ENCODE measurements around the gene OR6V1.

Gene OR6V1

GRCh38 chr7:143046426-143046851 lies 5.7 kb upstream of the OR6V1 start:
- DNase-seq (ENCODE audit: low spot score): no peak
- in situ Hi-C loops (cut with MboI; ENCODE audit: low pct_unique_long_range_greater_than_20kb, low sequenced_read_pairs, unreplicated experiment): no loop called here
- TF ChIP-seq CTCF (IDR thresholded peaks at IDR 0.05; ENCODE audit: extremely low read depth, insufficient read depth, missing control alignments): no peak

GRCh38 chr7:143047326-143047725 lies 4.8 kb upstream of the OR6V1 start:
- in situ Hi-C loops (cut with MboI; ENCODE audit: low pct_unique_long_range_greater_than_20kb, low sequenced_read_pairs, unreplicated experiment): no loop called here
- no peak for DNase-seq (ENCODE audit: low spot score)
- TF ChIP-seq CTCF (IDR thresholded peaks at IDR 0.05; ENCODE audit: extremely low read depth, insufficient read depth, missing control alignments): no peak

- no peak for DNase-seq (ENCODE audit: low spot score)
- in situ Hi-C loops (cut with MboI; ENCODE audit: low pct_unique_long_range_greater_than_20kb, low sequenced_read_pairs, unreplicated experiment): no loop called here
- TF ChIP-seq CTCF (IDR thresholded peaks at IDR 0.05; ENCODE audit: extremely low read depth, insufficient read depth, missing control alignments): no peak
These were observed 3.3 kb upstream of the OR6V1 start for GRCh38 chr7:143048827-143049226.

GRCh38 chr7:143049362-143049761 lies 2.8 kb upstream of the OR6V1 start:
- in situ Hi-C loops (cut with MboI; ENCODE audit: low pct_unique_long_range_greater_than_20kb, low sequenced_read_pairs, unreplicated experiment): no loop called here
- TF ChIP-seq CTCF (IDR thresholded peaks at IDR 0.05; ENCODE audit: extremely low read depth, insufficient read depth, missing control alignments): no peak
- DNase-seq (ENCODE audit: low spot score): no peak

- in situ Hi-C loops (cut with MboI; ENCODE audit: low pct_unique_long_range_greater_than_20kb, low sequenced_read_pairs, unreplicated experiment): no loop called here
- DNase-seq (ENCODE audit: low spot score): no peak
- no peak for TF ChIP-seq CTCF (IDR thresholded peaks at IDR 0.05; ENCODE audit: extremely low read depth, insufficient read depth, missing control alignments)
These were observed 1.2 kb upstream of the OR6V1 start for GRCh38 chr7:143050931-143051330.

- no peak for DNase-seq (ENCODE audit: low spot score)
- TF ChIP-seq CTCF (IDR thresholded peaks at IDR 0.05; ENCODE audit: extremely low read depth, insufficient read depth, missing control alignments): no peak
These were observed 2.5 kb downstream of the OR6V1 start for GRCh38 chr7:143054621-143055020.

GRCh38 chr7:143055754-143056153 lies 3.6 kb downstream of the OR6V1 start:
- TF ChIP-seq CTCF (IDR thresholded peaks at IDR 0.05; ENCODE audit: extremely low read depth, insufficient read depth, missing control alignments): no peak
- no peak for DNase-seq (ENCODE audit: low spot score)
- in situ Hi-C loops (cut with MboI; ENCODE audit: low pct_unique_long_range_greater_than_20kb, low sequenced_read_pairs, unreplicated experiment): no loop called here

More at GRCh38 chr7:143054621-143055020, 2.5 kb downstream of the OR6V1 start:
- in situ Hi-C loops (cut with MboI; ENCODE audit: low pct_unique_long_range_greater_than_20kb, low sequenced_read_pairs, unreplicated experiment): no loop called here

Data from GM13977 (cell line).